NOMO-1 treated with dmso at 0.1 percent for 144 hours (cell line): ENCODE data around the gene SYT7.
"Not testable (repeated sequence)": the region's sequence is repeated elsewhere in the genome, so short reads cannot be mapped to it uniquely, and the experiment has no call there.

Experiments
- DNase-seq: peaks from one replicate; lab custom pipeline; 2025; ENCODE audit not compliant: unreplicated experiment; lab: John Stamatoyannopoulos, UW

SYT7 gene

DNA sequence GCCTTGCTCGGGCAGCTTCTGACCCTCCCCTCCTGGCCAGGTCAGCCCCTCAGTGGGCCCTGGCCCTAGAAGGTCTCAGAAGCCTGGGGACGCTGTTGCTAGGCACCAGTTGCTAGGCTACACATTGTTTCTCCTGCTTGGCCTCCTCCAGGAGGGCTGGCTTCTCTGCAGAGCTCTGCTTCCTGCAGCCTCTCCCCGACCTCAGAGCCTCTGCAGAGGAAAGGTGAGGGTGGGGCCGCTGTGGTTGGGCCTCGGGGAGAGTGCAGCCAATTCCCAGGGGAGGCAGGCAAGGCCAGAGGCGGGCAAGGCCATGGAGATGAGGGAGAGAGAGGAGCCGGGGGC lies 99.9 kb downstream of the SYT7 start:
- DNase-seq = no peak

DNA sequence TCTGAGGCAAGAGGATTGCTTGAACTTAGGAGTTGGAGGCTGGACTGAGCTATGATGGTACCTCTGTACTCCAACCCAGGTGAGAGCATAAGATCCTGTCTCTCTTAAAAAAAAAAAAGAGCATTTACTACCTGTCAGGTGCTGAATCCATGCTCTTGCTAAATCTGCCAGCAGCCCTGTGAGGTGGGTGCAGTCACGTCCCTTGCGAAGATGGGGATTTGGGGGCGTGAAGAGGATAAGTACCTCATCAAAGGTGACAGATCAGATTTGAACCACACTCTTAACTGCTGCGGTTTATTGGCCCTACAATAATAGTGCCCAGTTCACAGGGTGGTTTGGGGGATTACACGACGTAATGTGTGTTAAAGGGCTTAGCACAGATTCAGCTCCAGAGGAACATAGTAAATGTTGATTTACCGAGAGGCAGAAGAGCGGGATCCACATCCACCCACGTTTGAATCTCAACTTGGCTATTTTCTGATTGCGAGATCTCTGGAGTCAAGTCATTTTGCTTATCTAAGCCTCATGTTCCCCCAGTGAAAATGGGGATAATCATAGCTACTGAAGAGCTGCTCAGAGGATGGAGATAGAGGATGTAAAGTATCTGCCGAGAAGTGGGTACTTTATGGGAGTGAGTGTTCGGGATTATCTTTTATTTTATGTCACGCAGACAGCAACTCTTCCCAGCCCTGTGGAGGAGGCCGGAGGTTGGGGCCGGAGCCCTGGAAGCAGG lies 100.4 kb downstream of the SYT7 start:
- no peak for DNase-seq

GRCh38 chr11:61479360-61480058 lies 101.4 kb downstream of the SYT7 start:
- not testable (repeated sequence) for DNase-seq

DNA sequence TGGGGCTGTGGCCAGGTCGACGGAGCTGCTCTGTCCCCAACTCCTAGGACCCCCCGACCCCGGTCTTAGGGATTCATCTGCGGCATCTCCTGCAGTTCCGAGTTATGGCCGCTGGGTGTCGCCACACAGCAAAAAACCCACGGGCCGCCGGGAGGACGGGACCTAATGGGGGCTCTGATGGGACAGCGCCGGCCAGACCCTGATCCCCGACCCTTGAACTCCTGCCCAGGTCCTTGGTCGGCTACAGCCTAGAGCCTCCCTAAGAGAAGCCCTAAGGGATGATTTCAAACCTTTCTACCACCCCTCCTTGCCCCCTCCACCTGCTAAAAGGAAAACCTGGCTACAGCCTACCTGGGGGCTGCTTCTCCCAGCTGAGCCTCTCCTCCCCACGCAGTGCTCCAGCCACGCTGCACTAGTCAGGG lies 103.1 kb downstream of the SYT7 start:
- no peak for DNase-seq

DNA sequence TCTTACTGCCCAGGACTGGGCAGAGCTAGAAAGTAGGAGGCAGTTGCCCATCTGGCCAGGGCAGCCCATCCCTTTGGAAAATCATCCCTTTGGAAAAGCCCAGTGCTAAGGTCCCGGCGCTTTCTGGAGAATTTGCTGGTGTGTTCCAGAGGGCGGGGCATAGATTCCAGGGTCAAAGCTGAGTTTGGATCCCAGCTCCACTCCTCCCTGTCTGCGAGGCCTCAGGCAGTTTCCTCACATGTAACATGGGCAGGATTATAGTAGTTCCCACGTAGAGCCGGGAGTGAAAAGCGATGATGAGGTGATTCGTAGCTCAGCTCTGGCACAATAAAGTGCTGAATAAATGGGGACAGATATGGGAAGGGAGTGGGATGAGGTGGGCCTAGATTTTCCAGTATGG lies 103.8 kb downstream of the SYT7 start:
- no peak for DNase-seq

DNA sequence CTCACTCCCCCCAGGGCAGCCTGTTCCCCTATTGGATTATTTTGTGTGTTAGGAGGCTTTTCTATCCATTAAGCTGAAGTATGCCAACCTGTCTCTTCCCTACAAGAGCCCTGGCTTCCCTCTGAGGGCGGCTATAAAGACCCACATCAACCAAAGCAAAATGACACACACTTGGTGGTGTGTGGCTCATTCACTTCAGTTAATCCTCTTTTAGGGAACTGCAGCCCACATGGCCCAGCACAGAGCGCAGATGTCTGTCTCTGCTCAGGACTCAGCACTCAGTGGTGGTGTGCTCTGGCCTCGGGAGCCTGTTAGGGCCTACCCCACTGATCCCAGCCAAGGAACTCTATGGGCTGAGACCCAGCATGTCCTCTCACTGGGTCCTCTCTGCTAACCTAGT lies 104.5 kb downstream of the SYT7 start:
- no peak for DNase-seq

DNA sequence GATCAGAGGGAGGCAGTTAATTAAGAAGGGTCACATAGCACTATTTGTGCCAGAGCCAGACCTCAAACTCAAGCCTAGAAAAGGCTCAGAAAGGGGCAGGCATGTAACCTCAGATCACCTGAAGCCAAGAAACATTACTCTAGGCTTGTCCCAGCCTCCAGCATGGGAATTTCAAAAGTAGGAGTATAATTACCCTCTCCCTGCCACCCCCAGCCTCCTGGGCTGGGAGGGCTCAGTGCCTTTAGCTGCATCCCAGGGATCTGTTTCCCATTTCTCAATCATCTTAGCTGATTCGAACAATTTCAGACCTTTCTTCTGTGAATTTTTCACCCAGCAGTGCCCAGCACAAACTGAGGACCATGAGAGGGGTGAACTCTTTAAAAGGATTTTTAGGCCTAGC lies 105.4 kb downstream of the SYT7 start:
- no peak for DNase-seq

DNA sequence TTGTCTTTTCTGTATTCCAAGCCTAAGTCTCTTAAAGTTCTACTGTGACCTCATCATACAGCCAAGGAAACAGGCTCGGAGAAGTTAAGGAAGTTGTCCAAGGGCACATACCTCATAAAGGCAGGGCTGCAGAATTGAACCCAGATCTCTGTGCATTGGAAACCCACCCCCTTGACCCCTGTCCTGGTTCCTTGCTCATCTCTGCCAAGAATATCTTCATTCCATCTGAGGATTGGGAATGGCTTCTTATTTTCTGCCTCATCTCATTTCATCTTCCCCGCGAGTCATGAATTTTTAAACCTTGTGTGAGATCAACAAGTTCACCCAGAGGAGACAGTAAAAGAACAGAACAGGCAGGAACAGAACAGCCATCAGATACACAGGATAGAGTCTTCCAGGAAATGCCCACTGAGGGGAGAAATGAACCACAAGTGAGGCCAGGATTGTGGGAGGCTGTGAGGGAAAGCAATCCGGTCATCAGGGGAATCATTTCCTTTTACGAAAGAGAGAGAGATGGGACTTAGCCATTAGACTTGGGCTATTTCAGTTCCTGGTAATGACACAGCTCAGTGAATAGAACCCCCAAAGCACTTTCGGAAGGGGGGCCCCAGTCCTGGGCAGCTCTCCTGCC lies 106.7 kb downstream of the SYT7 start:
- no peak for DNase-seq

DNA sequence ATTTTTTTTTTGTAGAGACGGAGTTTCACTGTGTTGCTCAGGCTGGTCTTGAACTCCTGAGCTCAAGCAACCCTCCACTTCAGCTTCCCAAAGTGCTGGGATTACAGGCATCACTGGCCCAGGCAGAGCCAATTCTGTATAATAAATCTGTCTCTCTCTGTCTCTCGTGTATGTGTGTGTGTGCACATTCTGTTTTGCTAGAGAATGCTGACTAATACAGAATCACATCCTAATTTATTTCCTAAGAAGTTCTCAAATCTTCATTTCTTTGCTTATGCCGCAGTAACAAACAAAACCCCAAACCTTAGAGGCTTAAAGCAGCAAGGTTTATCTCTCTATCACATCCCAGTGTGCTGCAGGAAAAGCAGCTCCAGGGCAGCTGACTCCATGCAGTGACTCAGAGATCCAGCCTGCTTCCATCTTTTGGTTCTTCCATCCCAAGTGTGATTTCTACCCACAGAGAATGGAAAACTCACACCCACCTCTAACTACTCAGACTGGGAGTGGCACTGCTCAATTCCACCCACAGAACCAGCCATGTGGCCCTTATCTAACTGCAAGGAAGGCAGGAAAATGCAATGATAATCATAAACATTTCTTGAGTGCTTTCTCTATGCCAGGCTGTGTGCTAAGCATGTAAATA lies 107.4 kb downstream of the SYT7 start:
- no peak for DNase-seq

- no peak for DNase-seq
Observed at GRCh38 chr11:61472868-61473267, 108.0 kb downstream of the SYT7 start.

DNA sequence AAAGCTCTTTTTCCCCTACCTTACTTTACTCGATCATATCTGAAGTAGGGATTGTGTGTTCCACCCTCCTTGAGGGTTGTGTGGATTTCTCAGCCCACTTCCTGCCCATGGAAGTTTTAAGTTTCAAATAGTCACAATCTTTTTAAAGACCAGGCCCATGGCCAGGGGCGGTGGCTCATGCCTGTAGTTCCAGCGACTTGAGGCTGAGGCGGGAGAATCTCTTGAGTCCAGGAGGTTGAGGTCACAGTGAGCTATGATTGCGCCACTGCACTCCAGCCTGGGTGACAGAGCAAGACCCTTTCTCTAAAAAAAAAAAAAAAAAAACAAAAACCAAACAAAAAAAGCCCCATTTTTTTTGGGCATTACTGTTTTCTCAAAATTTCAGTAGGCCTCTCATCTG lies 108.6 kb downstream of the SYT7 start:
- no peak for DNase-seq

DNA sequence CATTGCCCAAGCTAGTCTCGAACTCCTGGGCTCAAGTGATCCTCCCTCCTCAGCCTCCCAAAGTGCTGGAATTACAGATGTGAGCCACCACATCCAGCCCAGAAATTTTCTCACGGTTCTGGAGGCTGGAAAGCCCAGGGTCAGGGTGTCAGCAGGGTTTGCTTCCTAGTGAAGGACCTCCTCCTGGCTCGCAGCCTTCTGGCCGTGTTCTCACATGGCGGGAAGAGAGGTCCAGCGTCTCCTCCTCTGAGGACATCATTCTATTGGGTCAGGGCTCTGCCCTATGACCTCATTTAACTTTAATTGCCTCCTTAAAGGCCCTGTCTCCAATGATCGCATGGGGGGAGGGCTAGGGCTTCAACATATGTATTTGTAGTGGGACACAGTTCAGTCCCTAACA lies 112.9 kb downstream of the SYT7 start:
- no peak for DNase-seq

- DNase-seq = not testable (repeated sequence)
Observed at GRCh38 chr11:61467602-61468001, 113.3 kb downstream of the SYT7 start.
